ENCODE measurements around the gene CNKSR3.

Gene CNKSR3

GRCh38 chr6:154448448-154449096, 61.9 kb downstream of the CNKSR3 start:
- DNase-seq = no peak

GRCh38 chr6:154447954-154448353, 62.5 kb downstream of the CNKSR3 start:
- DNase-seq = no peak

DNA sequence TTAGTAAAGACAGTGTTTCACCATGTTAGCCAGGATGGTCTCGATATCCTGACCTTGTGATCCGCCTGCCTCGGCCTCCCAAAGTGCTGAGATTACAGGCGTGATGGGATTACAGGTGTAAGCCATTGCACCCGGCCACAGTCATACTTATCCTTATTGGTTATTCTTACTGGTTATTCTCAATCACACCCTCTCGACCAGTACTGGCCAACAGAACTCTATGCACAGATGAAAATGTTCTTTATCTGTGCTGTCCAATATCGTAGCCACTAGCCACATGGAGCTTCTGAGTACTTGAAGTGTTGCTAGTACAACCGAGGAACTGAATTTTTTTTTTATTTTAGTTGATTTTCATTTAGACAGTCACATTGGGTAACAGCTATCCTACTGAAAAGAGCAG, 63.5 kb downstream of the CNKSR3 start:
- DNase-seq = no peak

GRCh38 chr6:154445417-154445816, 65.1 kb downstream of the CNKSR3 start:
- DNase-seq = no peak

DNA sequence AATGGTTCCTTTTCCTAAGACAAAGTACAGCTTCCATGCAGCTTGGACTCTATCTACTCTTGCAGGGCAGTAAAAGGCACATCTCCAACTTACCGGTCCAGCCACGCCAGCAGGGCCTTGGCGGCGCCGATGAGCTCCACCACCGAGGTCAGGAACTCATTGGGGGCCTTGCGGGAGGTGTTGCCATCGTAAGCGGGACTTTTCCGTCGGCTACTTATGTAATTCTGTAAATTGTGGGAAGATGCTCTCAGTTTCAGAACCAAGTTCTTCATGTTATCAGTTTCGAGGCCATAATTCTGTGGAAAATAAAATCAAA, 68.5 kb downstream of the CNKSR3 start:
- DNase-seq = no peak

GRCh38 chr6:154440422-154441043, 70.0 kb downstream of the CNKSR3 start:
- DNase-seq = no peak

- DNase-seq = no peak
Observed at GRCh38 chr6:154440022-154440421, 70.5 kb downstream of the CNKSR3 start.

- no peak for DNase-seq
Observed at GRCh38 chr6:154438882-154439415, 71.5 kb downstream of the CNKSR3 start.

DNA sequence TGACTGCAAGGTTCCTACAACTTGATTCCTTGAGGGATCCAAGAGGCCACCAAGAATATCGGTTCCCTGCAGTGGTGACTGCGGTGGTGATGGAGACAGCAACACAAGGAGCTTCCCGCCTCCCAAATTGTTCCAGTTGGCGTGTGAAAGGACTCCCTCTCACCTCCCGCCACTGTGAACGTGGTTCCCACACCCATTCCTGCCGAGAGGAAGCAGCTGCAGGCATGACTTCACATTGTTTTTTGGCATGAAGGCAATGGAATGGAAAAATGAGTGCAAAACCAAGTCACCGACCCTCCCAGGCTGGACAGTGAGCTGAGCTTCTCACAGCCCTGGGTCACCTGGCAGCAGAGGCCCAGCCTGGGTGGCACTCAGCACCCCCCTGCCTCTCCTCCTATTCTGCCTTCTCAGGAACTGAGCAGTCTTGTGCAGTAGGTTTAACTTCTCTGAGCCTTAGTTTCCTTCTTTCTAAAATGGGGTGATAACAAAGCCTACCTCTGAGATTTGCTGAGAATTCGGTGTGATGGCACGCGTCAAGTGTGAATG, 75.0 kb downstream of the CNKSR3 start:
- DNase-seq = no peak

GRCh38 chr6:154434662-154435061, 75.8 kb downstream of the CNKSR3 start:
- DNase-seq = no peak

DNA sequence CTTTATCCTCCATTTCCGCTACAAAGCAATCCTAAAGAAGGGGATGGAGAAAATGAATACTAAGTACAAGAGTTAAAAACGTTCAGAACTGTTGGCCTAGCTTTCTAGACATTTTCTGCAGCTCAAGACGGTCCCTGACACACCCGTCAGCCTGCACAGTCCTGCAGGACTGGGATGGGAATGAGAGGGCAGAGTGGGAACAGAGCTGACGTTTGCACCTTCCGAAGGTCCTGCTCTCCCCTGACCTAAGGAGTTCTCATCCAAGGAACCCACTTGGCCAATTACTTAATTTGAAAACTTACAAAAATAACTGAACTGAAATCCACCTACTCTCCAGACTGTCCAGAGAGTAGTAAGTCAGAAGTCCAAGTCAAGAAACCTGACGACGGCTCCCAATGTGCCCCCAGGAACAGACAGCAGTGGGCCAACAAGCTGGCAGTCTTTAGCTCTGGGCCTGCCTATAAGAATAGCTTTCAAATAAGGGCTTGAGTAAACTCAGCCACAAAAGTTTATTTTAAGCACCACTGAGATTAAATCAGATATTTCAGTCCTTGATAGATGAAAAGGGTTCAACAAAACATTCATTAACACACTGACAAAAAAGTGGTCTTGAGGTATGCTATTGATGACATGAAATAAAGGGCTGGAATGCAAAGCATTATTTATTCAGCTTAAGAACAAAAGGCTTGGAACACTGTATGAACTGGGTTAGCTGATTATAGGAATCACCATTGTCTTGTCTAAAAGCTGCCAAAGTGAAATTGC, 76.8 kb downstream of the CNKSR3 start:
- DNase-seq = no peak

DNA sequence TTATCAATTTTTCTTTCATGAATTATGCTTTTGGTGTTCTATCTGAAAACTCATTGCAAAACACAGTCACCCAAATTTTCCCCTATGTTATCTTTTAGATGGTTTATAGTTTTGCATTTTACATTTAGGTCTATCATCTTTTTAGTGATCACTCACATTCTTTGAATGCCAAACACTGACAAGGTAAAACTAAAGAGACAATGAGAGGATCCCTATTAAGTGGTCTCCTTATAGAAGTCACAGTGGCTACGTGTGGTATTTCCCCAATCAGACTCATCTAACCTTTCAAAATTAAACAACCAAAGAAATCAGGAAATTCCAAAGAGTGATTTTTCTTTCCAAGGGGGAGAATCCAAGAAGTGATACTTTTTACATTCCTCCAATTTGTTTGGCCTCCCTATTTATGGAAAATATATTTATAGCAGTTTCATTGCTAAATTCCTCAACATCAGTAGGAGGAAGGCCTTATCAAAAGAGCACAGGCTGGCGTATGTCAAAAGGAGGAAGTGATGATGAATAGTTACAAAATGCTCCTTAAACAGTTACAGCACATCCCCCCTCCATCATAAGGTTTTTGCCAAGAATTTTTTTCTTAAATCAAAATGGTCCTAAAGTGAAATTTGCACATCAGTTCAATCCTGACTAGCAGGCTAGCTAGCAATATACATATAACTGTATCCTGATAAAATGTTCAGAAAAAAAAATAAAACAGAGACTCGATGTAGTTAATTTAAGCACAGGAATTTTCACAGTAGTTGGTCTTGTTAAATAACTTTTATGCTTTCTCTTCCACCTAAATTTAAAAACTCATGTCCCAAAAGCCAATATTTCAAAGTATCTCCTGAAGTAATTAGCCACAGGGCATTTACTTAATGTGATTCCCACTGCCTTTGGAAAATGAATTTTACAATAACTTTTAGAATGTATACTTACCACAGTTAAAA, 77.7 kb downstream of the CNKSR3 start:
- no peak for DNase-seq

DNA sequence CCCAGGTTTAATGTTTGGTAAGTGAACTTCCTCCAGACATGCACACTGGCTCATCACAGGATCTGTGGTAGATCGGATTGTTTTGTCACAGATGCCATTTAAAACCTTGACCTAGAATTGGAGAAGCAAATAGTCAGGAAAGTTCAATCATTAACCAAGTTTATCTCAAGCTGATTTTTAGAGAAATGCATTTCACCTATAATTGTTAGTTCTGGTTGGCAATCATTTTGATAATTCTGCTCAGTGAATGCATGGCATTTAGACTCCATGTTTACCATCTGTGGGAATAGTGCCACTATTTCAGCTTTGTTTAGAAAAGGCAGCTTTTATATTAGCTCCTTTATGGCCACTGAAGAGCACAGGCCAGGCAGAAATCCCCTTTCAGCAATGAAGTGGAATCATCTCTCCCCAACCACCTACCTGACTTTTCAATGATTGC, 80.0 kb downstream of the CNKSR3 start:
- DNase-seq = no peak

GRCh38 chr6:154429711-154430110, 80.8 kb downstream of the CNKSR3 start:
- no peak for DNase-seq

DNA sequence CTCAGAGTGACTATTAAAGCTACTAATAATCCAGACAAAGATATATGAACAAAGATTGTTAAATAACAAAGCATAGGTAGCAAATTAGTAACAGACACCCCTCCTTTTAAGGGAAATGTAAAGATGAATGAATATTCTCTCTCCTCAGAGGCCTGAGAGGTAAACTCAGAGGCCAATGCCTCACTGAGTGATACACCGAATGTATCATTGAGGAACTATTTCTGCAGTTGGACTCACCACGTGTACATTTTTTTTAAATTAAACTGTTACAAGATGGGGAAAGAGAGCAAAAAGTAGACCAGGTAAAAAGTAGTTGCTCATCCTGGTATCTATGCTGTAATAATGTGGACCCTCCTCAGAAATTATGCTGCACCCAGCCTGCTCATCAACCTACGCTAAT, 81.6 kb downstream of the CNKSR3 start:
- no peak for DNase-seq

DNA sequence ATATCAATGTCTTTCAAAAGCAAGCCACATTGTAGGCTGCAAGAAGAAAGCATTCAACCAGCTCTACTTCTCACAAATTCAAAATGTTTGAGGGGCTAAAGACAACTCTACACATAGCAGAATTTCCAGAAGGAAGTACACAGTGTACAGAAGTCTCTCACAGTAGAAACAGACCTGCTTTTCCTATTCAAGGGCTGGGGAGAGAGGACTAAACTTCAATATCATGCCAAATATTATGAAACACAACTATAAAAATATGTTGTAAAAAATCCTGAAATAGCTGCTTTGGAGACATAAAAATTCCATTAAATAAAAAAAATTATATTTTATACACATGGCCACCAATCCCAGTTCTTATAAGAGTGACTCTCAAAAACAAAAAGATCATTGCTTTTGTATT, 83.0 kb downstream of the CNKSR3 start:
- no peak for DNase-seq

- no peak for DNase-seq
Observed at GRCh38 chr6:154426997-154427396, 83.5 kb downstream of the CNKSR3 start.

GRCh38 chr6:154425034-154425433, 85.5 kb downstream of the CNKSR3 start:
- DNase-seq = no peak

- DNase-seq = no peak
Observed at GRCh38 chr6:154414021-154414813, 96.3 kb downstream of the CNKSR3 start.

DNA sequence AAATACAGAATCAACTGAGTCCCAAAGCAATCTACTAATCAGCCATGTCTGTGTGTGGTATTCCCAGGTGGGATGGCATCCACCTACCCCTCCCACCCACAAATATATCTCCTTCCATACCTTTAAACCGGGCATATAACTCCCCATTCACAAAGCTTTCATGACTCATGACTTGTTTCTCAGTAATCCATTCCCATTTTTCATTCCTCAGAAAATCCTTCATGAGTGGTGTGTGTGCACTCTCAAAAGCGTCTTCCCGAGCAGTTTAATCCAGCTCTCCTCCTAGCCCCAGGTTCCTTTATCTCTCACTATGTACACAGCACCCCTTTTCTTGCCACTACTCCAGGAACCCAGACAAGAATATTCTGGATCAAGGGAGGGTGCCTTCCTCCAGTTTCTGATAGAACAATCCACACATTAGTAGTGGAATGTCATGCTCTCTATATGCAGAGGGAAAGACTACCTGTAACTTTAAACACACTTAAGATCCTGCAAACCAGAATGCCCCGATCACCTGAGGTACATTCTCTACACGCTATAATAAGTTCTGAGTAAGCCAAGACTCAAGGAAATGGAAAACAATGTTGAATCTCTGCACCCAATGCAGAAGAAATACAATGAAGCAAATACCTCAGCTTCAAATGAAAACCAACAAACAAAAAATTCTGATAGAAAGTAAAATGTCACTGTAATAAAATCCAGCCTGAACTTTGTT, 98.2 kb downstream of the CNKSR3 start:
- DNase-seq = no peak

DNA sequence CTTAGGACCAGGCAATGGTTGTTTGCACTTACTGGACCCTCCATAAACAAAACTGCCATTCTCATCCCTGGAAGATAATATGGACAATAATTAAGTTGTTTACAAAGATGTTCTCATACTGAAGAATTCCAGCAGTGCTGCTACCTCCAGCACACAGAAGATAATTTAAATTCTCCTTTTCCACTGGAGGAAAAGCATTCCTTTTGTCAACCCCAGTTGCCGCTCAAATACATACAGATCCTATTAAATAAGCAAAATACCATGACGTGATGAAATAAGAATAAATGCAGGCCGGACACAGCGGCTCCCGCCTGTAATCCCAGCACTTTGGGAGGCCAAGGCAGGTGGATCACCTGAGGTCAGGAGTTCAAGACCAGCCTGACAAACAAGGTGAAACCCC, 99.4 kb downstream of the CNKSR3 start:
- no peak for DNase-seq

Data from NCI-H510A treated with DMSO at 0.1 percent for 48 hours (cell line).